Measurements from ENCODE around the gene HOXA7.

HOXA7 gene

DNA sequence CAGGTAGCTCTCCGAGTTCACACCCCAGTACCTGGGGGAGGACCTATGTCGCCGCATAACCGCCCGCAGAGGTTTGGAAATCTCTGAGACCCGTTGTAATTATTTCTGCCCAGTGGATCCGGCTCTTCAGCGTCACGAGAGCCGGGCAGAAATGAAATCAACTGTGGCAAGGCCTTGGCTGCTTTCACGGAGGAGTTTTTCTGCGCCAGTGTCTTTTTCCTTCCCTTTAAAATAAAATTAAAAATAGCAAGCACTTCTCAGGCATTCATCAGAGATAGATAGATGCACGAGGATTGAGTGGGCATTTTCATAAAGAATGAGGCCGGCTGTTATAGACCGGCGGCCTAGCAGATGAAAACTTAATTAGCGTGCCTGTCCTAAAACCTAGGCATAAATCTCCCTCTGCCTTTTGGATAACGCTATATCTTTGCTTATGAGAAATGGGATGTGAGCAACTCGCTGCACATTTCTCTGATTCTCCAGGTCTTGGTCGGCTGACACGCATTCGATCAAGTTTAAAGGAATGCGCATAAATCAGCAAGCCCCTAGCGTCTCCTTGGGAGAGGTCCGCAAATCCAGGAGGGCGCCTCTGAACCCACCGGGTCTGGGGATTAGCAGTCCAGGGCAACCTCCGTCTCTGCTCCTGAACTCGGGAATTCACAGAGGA is 37.0 kb upstream of the HOXA7 start:
- no peaks in the 10 kb centered on the region for H3K79me2 ChIP-seq (ENCODE audit: insufficient read depth, low read length)
- no peaks in the 10 kb centered on the region for H3K9me3 ChIP-seq (ENCODE audit: insufficient read depth, low read length, severe bottlenecking)
- ATAC-seq (ENCODE audit: insufficient read depth, low read depth) (no peak), DNase-seq (no peak)
- no peak overlapping the region for H3K27ac ChIP-seq (ENCODE audit: low read length)
- no peak overlapping the region for H3K4me2 ChIP-seq (ENCODE audit: insufficient read depth, low read length)
- H3K4me1 ChIP-seq (ENCODE audit: insufficient read depth, low read length), result peaks cover 20% of the 10 kb centered on the region
- H3K4me3 ChIP-seq (ENCODE audit: low read depth in 1 of 2, low read length in 2 of 2), result no peak overlapping the region
- no peaks in the 10 kb centered on the region for H4K20me1 ChIP-seq (ENCODE audit: insufficient read depth, low read length)
- no peak for TF ChIP-seq EZH2 (IDR thresholded peaks at IDR 0.05; ENCODE audit: borderline replicate concordance, low read depth, low read length, severe bottlenecking)
- TF ChIP-seq, protein P1, sequence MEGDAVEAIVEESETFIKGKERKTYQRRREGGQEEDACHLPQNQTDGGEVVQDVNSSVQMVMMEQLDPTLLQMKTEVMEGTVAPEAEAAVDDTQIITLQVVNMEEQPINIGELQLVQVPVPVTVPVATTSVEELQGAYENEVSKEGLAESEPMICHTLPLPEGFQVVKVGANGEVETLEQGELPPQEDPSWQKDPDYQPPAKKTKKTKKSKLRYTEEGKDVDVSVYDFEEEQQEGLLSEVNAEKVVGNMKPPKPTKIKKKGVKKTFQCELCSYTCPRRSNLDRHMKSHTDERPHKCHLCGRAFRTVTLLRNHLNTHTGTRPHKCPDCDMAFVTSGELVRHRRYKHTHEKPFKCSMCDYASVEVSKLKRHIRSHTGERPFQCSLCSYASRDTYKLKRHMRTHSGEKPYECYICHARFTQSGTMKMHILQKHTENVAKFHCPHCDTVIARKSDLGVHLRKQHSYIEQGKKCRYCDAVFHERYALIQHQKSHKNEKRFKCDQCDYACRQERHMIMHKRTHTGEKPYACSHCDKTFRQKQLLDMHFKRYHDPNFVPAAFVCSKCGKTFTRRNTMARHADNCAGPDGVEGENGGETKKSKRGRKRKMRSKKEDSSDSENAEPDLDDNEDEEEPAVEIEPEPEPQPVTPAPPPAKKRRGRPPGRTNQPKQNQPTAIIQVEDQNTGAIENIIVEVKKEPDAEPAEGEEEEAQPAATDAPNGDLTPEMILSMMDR (IDR thresholded peaks at IDR 0.05; ENCODE audit: borderline replicate concordance, extremely low read depth, low read length, poor library complexity, severe bottlenecking), result no peak
- no peak overlapping the region for H2AFZ ChIP-seq (ENCODE audit: low read depth, low read length)
- peaks cover 12% of the 10 kb centered on the region for H3K27me3 ChIP-seq (ENCODE audit: insufficient read depth, low read length, poor library complexity)
- H3K9ac ChIP-seq (ENCODE audit: low read depth, low read length), result no peak overlapping the region
- H3K36me3 ChIP-seq (ENCODE audit: insufficient read depth, low read length), result no peaks in the 10 kb centered on the region

DNA sequence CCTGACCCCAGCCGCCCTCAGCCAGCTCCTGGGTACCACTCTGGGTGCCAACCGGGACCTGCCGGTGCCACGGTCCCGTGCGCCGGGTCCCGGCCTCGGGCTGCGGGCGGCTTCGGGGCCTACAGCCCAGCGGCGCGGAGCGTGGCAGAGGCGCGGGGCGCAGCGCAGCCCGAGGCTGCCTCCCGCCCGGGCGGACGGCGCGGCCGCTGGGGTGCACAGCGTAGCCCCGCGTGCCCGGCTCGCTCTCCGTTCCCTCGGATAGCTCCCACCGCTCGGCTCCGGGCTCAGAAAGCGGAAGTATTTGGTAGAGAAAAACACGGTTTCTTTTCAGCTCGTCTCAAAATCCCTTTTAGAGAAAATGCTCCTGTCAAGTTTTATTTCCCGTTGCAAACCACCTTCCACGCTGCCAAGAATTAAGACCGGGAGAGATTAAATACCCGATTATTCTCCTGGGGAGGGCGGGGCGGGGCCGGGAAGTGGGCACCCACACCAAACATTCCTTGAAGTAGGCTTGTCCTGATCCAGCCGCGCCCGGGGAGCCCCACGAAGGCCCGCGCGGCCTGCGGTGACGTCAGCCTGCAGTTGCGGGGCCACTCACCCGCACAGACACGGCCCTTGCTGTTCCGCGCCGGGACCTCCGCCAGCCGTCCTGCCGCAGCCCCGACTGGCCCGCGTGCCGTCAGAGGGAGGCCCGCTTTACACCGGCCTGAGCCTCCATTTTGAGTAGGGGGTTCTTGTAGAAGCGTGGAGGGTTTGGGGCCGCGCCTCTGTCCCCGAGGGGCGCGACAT is 36.3 kb upstream of the HOXA7 start:
- DNase-seq, result no peak
- Histone ChIP-seq H4K20me1 (ENCODE audit: insufficient read depth, low read length) (no peaks in the 10 kb centered on the region), H3K4me1 (ENCODE audit: insufficient read depth, low read length) (peaks cover 21% of the 10 kb centered on the region)

DNA sequence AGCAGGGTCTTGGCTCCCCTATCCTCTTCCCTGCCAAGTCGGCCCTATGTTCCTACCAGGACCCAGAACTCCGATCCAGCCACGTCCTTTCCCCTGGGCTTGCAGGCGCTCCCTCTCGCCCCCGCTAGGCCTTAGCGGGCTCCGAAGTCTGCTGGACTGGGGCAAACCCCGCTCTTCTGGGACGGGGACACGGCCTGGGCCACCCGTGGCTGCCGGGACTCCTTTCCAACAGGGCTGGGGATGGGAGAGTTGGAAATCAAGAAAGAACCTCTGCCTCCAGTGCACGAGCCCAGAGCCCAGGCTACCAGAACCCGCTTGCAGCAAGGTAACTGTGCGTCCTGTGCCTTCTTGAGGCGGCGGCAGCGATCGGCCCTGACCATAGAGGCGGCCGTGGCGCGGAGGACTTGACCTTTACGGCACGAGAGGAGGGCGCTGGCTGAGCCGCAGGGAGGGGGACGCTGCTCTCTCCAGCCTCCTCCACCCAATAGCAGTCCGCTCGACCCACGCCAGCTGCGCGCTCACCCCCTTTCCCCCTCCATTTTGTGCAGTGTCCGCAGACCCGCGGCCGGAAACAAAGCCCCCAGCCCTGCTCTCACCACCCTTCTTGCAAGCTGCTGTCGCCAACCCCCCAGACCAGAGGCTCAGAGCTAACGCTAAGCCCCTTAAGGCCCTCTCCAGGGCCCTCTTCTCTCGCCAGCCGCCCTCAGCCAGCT is 35.5 kb upstream of the HOXA7 start:
- Histone ChIP-seq H3K79me2 (ENCODE audit: insufficient read depth, low read length) (no peaks in the 10 kb centered on the region), H3K4me1 (ENCODE audit: insufficient read depth, low read length) (peaks cover 22% of the 10 kb centered on the region), H3K4me2 (ENCODE audit: insufficient read depth, low read length) (no peak overlapping the region), H3K36me3 (ENCODE audit: insufficient read depth, low read length) (no peaks in the 10 kb centered on the region), H4K20me1 (ENCODE audit: insufficient read depth, low read length) (no peaks in the 10 kb centered on the region), H2AFZ (ENCODE audit: low read depth, low read length) (no peak overlapping the region), H3K9me3 (ENCODE audit: insufficient read depth, low read length, severe bottlenecking) (no peaks in the 10 kb centered on the region), H3K27ac (ENCODE audit: low read length) (no peak overlapping the region), H3K9ac (ENCODE audit: low read depth, low read length) (no peak overlapping the region), H3K4me3 (ENCODE audit: low read depth in 1 of 2, low read length in 2 of 2) (no peak overlapping the region), H3K27me3 (ENCODE audit: insufficient read depth, low read length, poor library complexity) (peaks cover 10% of the 10 kb centered on the region)
- TF ChIP-seq, protein P1 (IDR thresholded peaks at IDR 0.05; ENCODE audit: borderline replicate concordance, extremely low read depth, low read length, poor library complexity, severe bottlenecking), result no peak
- no peak for TF ChIP-seq EZH2 (IDR thresholded peaks at IDR 0.05; ENCODE audit: borderline replicate concordance, low read depth, low read length, severe bottlenecking)
- ATAC-seq (ENCODE audit: insufficient read depth, low read depth), result no peak
- DNase-seq, result no peak

More for the DNA sequence above, 36.3 kb upstream of the HOXA7 start:
- H3K79me2 ChIP-seq (ENCODE audit: insufficient read depth, low read length), result no peaks in the 10 kb centered on the region
- ATAC-seq (ENCODE audit: insufficient read depth, low read depth), result no peak
- H3K9me3 ChIP-seq (ENCODE audit: insufficient read depth, low read length, severe bottlenecking), result no peaks in the 10 kb centered on the region
- peaks cover 12% of the 10 kb centered on the region for H3K27me3 ChIP-seq (ENCODE audit: insufficient read depth, low read length, poor library complexity)
- H3K27ac ChIP-seq (ENCODE audit: low read length), result no peak overlapping the region
- H3K4me3 ChIP-seq (ENCODE audit: low read depth in 1 of 2, low read length in 2 of 2), result no peak overlapping the region
- no peak for TF ChIP-seq EZH2 (IDR thresholded peaks at IDR 0.05; ENCODE audit: borderline replicate concordance, low read depth, low read length, severe bottlenecking)
- TF ChIP-seq, protein P1 (IDR thresholded peaks at IDR 0.05; ENCODE audit: borderline replicate concordance, extremely low read depth, low read length, poor library complexity, severe bottlenecking), result no peak
- H3K4me2 ChIP-seq (ENCODE audit: insufficient read depth, low read length), result no peak overlapping the region
- H2AFZ ChIP-seq (ENCODE audit: low read depth, low read length), result no peak overlapping the region
- H3K9ac ChIP-seq (ENCODE audit: low read depth, low read length), result no peak overlapping the region
- H3K36me3 ChIP-seq (ENCODE audit: insufficient read depth, low read length), result no peaks in the 10 kb centered on the region
